Endothelial cell of coronary artery (primary cell): ENCODE measurements around the gene NFATC4. TPM values are rescaled to one million over a fixed set of nuclear protein-coding genes. Genes with fewer than 3 reads are reported as not detected.

Experiments
- total RNA-seq: library from RNA; depleted of rRNA; stranded (reverse); fragments of >200 nt; gene quantifications from 2 replicates; pipeline ENCODE4 v1.2.3, GENCODE V29; 2014

The NFATC4 gene
- total RNA-seq: 14.8 and 25.8 TPM in 2 replicates

DNA sequence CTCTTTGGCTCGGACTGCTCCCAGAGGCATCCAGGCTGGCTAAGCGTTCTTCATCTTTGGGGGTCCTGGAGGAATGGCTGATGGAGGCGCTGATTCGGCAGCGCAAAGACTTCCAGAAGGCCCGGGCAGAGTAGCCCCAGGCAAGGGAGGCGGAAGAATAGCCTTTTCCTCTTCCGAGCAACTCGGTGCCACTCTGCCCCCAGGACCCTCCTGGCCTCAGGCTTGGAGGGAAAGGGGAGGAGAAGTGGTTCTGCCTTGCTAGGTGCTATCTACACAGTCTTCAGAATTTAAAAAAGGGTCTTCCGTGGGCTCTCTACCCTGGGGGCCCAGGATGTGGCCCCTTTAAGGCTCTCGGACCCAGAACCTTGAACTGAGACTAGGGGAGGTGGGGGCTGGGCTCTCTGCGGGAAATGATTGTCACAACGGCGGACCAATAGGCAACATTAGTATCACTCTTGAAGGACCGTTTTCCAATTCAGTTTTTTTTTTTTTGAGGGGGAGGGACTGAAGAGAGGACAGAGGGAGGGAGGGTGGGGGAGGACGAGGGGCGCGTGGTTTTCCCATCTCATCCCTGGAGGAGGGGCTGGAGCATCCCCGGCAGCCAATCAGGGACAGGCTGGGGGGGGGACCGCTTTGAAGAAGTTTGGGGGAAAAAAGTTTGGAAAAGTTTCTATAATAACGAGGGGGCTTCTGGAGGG, at the start of gene NFATC4:
TSS of gene NFATC4 (plus strand) at position 671 of the 698 bp plus-strand sequence. CDS start 157 bp downstream, outside the sequence.

DNA sequence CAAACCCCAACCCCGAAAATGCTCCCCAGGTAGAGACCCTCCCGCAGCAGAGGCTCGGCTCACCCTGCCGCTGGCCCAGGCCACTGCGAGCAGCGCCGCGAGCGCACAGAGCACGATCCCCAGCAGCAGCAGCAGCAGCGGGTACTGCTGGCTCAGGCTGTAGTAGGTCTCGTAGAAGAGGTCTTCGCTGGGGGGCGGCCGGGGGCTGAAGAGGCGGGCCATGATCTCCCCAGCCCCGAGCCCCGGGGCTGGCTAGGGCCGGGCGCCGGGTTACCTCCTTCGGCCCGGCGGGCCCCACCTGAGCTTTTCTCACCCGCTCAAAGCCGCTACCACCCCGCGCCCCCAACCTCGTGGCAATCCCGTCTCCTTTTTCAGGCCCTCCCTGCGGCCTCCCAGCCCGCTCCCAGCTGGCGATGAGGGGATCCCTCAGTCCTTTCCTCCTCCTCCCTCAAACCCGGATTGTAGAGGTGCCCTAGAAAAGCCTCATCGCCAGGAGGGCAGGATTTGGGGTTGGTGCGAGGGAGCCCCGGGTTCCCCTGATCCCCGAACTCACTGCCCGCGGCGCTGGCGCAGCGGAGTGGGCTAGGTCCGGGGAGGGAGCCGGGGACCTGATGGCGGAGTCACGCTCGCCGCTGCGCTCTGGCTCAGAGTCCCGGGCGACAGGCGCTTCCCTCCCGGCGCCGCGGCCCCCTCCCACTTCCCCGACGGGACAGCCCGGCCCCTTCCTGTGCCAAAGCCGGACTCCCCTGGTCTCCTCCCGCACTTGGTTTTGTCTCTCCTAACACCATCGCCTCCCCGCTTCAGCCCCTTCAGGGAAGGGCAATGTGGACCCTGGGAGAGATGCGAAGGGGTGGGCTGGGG, 33.3 kb upstream of the NFATC4 start, which contains the start of gene ADCY4:
TSS of gene ADCY4 (minus strand) at position 641 of the 861 bp plus-strand sequence. CDS start at position 222, 419 bp downstream.

DNA sequence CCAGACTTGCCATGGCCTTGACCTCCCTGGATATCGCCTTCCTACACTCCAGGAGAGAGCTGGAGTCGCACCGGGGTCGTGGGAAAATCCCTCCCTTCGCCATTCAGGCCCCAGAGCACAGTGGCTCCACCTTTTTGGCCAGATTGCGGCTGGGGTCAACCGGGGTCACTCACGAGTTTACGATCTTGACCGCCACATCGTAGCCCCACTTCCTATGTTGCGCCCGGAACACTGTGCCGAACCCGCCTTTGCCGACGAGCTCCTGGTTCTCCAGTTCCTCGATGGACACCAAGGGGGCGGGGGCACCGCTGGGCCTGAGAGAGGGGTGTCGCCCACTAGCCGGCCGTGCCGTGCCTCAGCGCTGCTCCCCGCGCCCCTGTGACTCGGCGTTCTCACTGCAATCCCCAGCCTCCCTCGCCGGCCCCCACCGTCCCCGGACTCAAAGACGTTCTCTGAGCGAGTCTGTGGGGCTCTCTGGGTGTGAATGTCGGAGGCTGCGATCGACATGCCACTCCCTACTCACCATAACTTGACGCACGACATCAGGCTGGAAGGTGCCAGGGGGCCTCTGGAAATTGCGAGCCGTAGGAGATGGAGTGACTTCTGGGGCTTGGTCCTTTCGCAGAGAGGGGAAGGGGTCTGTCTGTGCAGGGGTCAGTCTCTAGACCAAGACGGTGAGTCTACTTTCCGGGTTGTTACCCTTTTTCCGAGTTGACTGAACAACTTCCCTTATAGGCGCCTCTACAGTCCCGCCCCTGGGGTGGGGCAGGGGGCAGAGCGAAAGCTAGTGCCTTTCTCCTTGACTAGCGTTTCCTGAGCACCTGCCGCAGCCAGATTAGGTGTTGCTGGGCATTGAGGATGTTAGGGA, 28.5 kb upstream of the NFATC4 start, which contains the start of gene RIPK3:
TSS of gene RIPK3 (minus strand) at position 708 of the 868 bp plus-strand sequence. CDS start at position 543, 165 bp downstream.

DNA sequence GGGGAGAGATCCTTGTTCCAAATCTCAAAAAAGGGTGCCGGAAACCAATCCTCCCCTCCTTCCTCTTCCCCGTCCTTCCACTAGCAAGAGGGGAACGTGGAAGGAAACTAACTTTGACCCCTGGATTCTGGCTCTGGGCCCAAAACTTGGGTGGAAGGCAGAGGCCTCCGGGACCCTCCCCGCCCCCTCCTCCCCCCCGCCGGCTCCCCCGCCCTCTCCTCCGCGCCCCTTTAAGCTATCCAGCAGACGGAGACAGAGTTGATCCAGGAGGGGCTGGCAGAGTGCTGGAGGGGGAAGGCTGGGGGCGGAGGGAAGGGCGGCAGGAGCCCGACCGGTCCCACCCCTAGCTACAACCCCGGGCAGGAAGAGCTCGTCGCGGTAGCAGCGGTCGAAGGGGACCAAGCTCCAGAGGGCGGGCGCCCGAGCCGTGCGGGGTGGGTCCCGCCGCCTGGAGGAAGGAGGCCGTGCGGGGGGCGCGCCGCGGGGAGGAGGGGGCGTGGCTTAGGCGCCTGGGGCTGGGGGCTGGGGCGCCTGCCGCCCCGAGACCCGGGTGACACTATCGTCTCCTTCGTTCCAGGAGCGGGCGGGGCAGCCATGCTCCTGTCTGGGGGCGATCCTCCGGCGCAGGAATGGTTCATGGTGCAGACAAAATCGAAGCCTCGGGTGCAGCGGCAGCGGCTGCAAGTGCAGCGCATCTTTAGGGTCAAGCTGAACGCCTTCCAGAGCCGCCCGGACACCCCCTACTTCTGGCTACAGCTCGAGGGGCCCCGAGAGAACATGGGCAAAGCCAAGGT, 30.9 kb downstream of the NFATC4 start, which contains the start of gene NYNRIN:
TSS of gene NYNRIN (plus strand) at position 351 of the 794 bp plus-strand sequence. CDS start at position 595, 244 bp downstream.

Other genes starting within 250 kb of the NFATC4 start
- gene FITM1, start 237.5 kb upstream of the NFATC4 start, total RNA-seq: 0.19 and 0.27 TPM in 2 replicates
- gene PSME1, start 232.0 kb upstream of the NFATC4 start, total RNA-seq: 78.5 and 103 TPM in 2 replicates
- gene EMC9, start 226.6 kb upstream of the NFATC4 start, total RNA-seq: 23.2 and 23.7 TPM in 2 replicates
- gene PSME2, start 221.6 kb upstream of the NFATC4 start, total RNA-seq: 101 and 105 TPM in 2 replicates
- gene RNF31, start 220.7 kb upstream of the NFATC4 start, total RNA-seq: 28.9 and 29.3 TPM in 2 replicates
- 39.4 and 47.7 TPM in 2 replicates for gene IRF9, start 206.9 kb upstream of the NFATC4 start, total RNA-seq
- 1.3 and 4.2 TPM in 2 replicates for gene REC8, start 196.1 kb upstream of the NFATC4 start, total RNA-seq
- gene IPO4, start 179.4 kb upstream of the NFATC4 start, total RNA-seq: 41.1 and 49.6 TPM in 2 replicates
- gene TM9SF1, start 172.7 kb upstream of the NFATC4 start, total RNA-seq: 38.6 and 53.6 TPM in 2 replicates
- 0.09 TPM in 1 of 2 replicates, not detected in the other for gene TSSK4, start 162.5 kb upstream of the NFATC4 start, total RNA-seq
- gene CHMP4A, start 154.7 kb upstream of the NFATC4 start, total RNA-seq: 16.7 and 27.9 TPM in 2 replicates
- gene MDP1, start 152.1 kb upstream of the NFATC4 start, total RNA-seq: 8.6 and 8.8 TPM in 2 replicates
- 235 and 253 TPM in 2 replicates for gene NEDD8, start 135.8 kb upstream of the NFATC4 start, total RNA-seq
- gene GMPR2, start 135.3 kb upstream of the NFATC4 start, total RNA-seq: 76.5 and 85.2 TPM in 2 replicates
- gene TINF2, start 125.6 kb upstream of the NFATC4 start, total RNA-seq: 38.1 and 43.4 TPM in 2 replicates
- 0.36 and 0.75 TPM in 2 replicates for gene TGM1, start 105.0 kb upstream of the NFATC4 start, total RNA-seq
- gene RABGGTA, start 96.6 kb upstream of the NFATC4 start, total RNA-seq: 20.5 and 21.1 TPM in 2 replicates
- gene DHRS1, start 68.4 kb upstream of the NFATC4 start, total RNA-seq: 6.6 and 7.3 TPM in 2 replicates
- gene NOP9, start 68.3 kb upstream of the NFATC4 start, total RNA-seq: 24.8 and 25.4 TPM in 2 replicates
- 1.4 and 2.8 TPM in 2 replicates for gene CIDEB, start 60.2 kb upstream of the NFATC4 start, total RNA-seq
- gene LTB4R2, start 58.0 kb upstream of the NFATC4 start, total RNA-seq: 2.9 and 5.6 TPM in 2 replicates
- 1.7 and 3.3 TPM in 2 replicates for gene LTB4R, start 56.7 kb upstream of the NFATC4 start, total RNA-seq
- gene ADCY4, start 33.1 kb upstream of the NFATC4 start, total RNA-seq: 37.2 and 43.1 TPM in 2 replicates
- 2.9 and 3.5 TPM in 2 replicates for gene RIPK3, start 28.2 kb upstream of the NFATC4 start, total RNA-seq
- 8.0 and 14.1 TPM in 2 replicates for gene NYNRIN, start 30.8 kb downstream of the NFATC4 start, total RNA-seq
- 1.3 and 2.6 TPM in 2 replicates for gene CBLN3, start 61.5 kb downstream of the NFATC4 start, total RNA-seq
- 46.2 and 73.3 TPM in 2 replicates for gene KHNYN, start 61.8 kb downstream of the NFATC4 start, total RNA-seq
- 7.9 and 9.3 TPM in 2 replicates for gene SDR39U1, start 74.6 kb downstream of the NFATC4 start, total RNA-seq
- not detected in 2 replicates for gene CMA1, start 140.1 kb downstream of the NFATC4 start, total RNA-seq
- not detected in 2 replicates for gene CTSG, start 208.1 kb downstream of the NFATC4 start, total RNA-seq
- gene GZMH, start 241.5 kb downstream of the NFATC4 start, total RNA-seq: not detected in 2 replicates